Epidermal melanocyte (primary cell): ENCODE data around the gene CSTB.
A peak's percentile ranks its signal among the peaks of the same experiment; 100 is the strongest.

Source experiments
- DNase-seq: peaks from one replicate; pipeline ENCODE4 v3.0.0; 2011; ENCODE audit warnings: low spot score; ENCODE audit not compliant: insufficient read length

Gene CSTB

GRCh38 chr21:43731891-43732711 lies 44.0 kb downstream of the CSTB start:
- DNase-seq, result no peak

- no peak for DNase-seq
These were observed 44.6 kb downstream of the CSTB start for GRCh38 chr21:43731476-43731875.

- peak; percentile 77 for DNase-seq
These were observed 47.4 kb downstream of the CSTB start for GRCh38 chr21:43728467-43729390.

- DNase-seq, result no peak
These were observed 48.0 kb downstream of the CSTB start for GRCh38 chr21:43728154-43728466.

GRCh38 chr21:43727519-43728153 lies 48.5 kb downstream of the CSTB start:
- no peak for DNase-seq

- DNase-seq, result no peak
These were observed 49.2 kb downstream of the CSTB start for GRCh38 chr21:43726686-43727518.
